LNCAP (cell line): ENCODE results near the gene FMNL1.
A peak's percentile ranks its signal among the peaks of the same experiment; 100 is the strongest.

Experiments used
- TF ChIP-seq, protein P1 (sequence below): fragments of 450-650 bp; IDR thresholded peaks from 2 replicates; pipeline ENCODE4 v1.5.1; 2017; ENCODE audit warnings: mild to moderate bottlenecking

Gene FMNL1

GRCh38 chr17:45229681-45230409, 8.2 kb downstream of the FMNL1 start:
- TF ChIP-seq, protein P1, sequence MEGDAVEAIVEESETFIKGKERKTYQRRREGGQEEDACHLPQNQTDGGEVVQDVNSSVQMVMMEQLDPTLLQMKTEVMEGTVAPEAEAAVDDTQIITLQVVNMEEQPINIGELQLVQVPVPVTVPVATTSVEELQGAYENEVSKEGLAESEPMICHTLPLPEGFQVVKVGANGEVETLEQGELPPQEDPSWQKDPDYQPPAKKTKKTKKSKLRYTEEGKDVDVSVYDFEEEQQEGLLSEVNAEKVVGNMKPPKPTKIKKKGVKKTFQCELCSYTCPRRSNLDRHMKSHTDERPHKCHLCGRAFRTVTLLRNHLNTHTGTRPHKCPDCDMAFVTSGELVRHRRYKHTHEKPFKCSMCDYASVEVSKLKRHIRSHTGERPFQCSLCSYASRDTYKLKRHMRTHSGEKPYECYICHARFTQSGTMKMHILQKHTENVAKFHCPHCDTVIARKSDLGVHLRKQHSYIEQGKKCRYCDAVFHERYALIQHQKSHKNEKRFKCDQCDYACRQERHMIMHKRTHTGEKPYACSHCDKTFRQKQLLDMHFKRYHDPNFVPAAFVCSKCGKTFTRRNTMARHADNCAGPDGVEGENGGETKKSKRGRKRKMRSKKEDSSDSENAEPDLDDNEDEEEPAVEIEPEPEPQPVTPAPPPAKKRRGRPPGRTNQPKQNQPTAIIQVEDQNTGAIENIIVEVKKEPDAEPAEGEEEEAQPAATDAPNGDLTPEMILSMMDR = no peak

DNA sequence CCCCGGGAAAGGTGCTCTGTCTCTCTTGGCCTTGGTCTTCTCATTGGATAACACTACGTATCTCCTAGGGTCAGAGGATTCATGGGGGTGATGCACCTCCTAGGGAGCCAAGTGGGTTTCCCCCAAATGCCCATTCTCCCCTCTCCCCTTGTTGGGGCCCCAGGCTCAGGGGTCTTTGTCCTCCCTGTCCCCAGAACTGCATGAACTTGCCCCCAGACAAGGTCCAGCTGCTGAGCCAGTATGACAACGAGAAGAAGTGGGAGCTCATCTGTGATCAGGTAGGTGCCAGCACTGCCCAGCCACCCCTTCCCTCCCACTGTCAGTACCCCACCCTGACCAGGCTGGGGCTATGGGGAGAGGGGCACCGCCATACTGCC, 8.7 kb downstream of the FMNL1 start:
- TF ChIP-seq, protein P1 = no peak

- TF ChIP-seq, protein P1 = no peak
These were observed 9.2 kb downstream of the FMNL1 start for GRCh38 chr17:45230787-45231480.

DNA sequence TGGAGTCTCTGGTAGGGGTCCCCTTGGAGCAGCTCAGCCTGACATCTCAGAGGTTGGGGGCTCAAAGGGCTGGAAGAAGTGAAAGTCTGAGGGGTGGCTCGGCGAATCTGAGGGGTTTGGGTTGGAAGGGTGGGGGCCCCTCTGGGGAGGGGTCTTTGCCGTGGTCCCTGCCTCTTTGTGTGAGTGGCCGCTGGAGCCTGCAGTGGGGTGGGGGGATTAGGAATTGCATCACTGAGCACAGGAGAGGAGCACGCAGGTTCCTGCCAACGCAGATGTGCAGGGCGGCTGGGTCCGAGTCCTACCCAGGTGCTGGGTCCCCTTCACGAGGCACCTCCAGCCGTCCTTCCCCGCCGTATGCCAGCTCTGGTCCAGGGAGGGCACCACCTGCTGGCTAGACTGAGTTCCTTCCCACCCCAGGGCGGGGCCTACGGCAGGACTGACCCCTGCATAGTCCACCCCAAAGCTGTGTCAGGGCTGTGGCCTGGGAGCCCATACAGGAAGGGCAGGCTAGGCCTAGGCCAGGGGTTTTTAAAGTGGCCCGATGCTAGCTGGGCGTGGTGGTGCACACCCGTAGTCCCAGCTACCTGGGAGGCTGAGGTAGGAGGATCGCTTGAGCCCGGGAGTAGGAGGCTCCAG, 9.9 kb downstream of the FMNL1 start:
- TF ChIP-seq, protein P1 = peak; percentile 20; the same call in 1 of the 2 replicates

DNA sequence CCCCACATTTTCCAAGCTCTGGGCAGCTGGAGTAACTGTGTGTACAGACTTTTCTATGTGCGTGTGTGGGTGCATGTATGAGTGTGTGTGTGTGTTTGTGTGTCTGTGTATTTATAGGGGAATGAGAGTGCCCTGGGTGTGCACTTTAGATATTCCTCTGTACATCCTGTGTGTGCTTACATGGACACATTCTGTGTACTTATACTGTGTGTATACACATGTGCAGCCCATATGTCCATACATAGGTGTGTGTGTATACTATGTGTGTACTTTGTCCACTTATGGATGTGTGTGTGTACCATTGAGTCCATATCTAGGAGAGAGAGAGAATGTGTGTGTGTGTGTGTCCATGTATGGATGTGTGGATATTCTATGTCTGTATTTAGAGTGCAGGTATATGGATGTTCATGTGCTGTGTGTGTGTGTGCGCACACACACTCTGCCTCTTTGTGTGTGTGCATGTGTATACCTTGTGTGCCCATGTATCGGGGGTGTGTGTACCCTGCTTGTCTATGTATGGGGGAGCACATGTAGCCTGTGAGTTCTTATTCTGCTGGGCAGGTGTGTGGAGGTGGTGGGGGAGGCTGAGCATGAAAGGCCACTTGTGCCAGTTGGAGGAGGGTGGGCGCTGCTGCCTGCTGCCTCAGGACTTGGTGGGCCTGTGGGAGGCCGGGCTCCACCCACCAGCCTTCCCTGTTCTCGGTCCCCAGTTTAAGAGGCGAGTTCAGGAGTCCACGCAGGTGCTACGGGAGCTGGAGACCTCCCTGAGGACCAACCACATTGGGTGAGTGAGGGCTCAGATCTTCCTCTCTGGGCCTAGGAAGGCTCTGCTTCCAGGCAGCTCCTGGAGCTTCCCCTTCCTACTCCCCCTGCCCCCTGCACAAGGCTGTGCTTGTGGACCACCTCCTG, 11.1 kb downstream of the FMNL1 start:
- TF ChIP-seq, protein P1 = no peak

DNA sequence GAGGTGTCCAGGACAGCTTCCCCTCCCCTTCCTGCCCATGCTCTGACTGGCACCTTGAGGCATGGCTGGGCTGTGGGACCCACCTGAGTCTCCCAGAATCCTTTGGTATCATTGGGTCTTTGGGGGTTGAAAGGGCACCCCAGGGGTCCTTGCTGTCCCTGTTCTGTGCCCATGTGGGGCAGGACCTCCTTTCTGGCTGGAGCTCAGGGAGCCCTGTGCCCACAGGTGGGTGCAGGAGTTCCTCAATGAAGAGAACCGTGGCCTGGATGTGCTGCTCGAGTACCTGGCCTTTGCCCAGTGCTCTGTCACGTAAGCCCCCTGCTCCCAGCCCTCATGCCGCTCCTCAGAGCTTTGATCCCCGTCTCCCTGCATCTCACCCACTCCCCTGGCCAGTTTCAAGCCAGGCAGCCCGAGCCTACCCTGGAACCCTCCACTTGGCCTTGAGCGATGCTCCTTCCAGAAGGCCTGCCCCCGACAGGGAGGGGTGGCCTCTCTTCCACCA, 11.8 kb downstream of the FMNL1 start:
- TF ChIP-seq, protein P1 = no peak
